GM18870 (cell line): ENCODE results near the gene CUL5.

Experiments
- ATAC-seq: cut with Tn5 transposase; IDR thresholded peaks from one replicate; pipeline ENCODE4 v1.9.1; 2021; ENCODE audit warnings: moderate library complexity; ENCODE audit not compliant: unreplicated experiment

The CUL5 gene

GRCh38 chr11:108008656-108009496 is at the start of gene CUL5:
TSS of gene CUL5 (plus strand) at chr11:108008898. CDS start at chr11:108009349, 451 bp downstream.
- ATAC-seq: peak; percentile 71

DNA sequence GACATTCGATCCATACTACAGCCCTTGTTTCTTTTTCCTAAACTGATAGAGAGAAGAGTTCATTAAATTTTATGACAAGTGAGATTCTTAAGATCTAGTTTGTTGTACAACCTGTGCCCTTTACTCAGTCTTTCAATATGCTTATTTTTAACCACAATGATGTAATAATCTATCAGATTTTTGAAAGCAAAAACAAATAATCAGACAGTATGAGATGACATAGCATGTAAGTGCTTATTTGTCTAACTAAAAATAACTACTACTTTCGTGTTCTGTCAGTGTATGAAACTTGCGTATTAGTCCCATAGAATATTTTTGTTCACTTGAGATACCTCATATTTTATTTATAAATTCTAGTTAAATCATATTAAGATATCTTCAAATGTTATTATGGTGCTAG is 47.2 kb upstream of the CUL5 start:
- no peak for ATAC-seq

GRCh38 chr11:107962181-107962580 is 46.5 kb upstream of the CUL5 start:
- ATAC-seq: no peak

DNA sequence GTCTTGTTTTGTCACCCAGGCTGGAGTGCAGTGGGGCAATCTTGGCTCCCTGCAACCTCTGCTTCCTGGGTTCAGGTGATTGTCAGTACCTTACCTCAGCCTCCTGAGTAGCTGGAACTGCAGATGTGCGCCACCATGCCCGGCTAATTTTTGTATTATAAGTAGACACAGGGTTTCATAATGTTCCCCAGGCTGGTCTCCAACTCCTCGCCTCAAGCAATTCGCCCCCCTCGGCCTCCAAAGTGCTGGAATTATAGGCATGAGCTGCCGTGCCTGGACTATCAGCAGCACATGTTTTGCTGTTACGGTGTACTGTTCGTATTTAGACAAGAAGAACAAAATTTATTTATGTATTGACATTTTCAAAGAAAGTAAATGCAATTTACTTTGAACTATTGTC is 45.6 kb upstream of the CUL5 start:
- no peak for ATAC-seq

DNA sequence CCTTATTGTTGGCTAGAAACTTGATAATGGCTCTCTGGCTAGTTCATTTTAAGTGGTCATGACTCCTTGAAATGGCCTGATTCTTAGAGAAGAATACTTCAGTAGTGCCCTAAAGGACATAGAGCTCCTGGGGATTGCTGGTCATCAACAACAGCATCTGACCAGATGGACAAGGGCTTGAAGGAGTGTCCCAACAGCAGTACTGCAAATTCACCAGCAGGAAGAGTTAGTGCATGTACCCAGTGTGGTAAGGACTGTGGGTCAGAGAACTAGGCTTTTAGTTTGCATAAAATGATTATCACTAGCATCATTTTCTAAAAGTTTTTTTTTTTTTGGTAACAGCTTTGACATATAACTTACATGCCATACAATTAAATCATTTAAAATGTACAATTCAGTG is 39.5 kb upstream of the CUL5 start:
- ATAC-seq: no peak

- no peak for ATAC-seq
Measured at GRCh38 chr11:107970049-107970448, 38.6 kb upstream of the CUL5 start.

DNA sequence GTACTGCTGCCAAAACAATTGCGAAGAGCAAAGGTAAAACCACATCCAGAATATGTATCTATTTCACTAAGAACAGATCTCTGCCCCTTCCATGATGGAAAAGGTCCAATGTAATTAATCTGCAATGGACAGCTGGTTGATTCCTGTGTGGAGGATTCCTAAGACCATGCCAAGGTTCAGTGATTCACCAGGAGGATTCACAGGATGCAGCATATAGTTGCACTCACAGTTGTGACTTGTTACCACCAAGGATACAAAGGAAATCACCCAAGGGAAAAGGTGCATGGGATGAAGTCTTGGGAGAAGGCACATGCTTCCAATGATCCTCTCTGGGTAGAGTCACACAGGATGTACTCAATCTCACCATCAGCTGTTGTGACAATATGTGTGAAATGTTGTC is 35.1 kb upstream of the CUL5 start:
- no peak for ATAC-seq

DNA sequence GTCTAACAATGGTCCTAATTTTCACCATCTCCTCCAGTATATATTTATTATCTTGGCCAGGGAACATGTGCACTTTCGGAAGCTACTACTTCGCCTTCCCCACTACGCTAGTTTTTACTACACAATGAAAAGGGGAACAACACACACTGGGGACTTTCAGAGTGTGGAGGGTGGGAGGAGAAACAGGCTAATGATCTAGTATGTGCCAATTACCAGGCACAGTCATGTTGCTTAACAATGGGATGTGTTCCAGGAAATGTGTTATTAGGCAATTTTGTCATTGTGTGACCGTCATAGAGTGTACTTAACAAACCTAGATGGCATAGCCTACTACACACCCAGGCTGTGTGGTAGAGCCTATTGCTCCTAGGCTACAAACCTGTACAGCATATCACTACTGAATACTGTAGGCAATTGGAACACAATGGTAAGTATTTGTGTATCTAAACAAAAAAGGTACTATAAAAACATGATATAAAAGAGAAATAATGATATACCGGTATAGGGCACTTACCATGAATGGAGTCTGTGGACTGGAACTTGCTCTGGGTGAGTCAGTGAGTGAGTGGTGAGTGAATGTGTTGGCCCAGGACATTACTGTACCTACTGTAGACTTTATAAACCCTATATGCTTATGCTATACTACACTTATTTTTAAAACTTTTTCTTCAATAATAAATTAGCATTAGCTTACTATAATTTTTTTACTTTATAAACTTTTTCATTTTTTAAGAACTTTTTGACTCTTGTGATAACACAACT is 20.1 kb upstream of the CUL5 start:
- no peak for ATAC-seq

GRCh38 chr11:107991868-107992414 is 16.8 kb upstream of the CUL5 start:
- no peak for ATAC-seq

GRCh38 chr11:107996006-107996776 is 12.5 kb upstream of the CUL5 start:
- no peak for ATAC-seq

DNA sequence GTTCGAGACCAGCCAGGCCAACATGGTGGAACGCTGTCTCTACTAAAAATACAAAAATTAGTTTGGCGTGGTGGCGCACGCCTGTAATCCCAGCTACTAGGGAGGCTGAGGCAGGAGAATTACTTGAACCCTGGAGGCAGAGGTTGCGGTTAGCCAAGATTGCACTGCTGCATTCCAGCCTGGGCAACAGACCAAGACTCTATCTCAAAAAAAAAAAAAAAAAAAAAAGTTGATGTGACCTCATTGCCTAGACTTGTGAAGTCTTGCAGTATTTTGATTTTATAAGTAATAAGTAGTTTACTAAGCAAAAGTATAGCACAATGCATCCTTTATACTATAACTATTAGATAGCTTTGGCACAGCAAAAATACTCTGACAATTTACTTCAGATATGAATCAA is 9.9 kb upstream of the CUL5 start:
- no peak for ATAC-seq

DNA sequence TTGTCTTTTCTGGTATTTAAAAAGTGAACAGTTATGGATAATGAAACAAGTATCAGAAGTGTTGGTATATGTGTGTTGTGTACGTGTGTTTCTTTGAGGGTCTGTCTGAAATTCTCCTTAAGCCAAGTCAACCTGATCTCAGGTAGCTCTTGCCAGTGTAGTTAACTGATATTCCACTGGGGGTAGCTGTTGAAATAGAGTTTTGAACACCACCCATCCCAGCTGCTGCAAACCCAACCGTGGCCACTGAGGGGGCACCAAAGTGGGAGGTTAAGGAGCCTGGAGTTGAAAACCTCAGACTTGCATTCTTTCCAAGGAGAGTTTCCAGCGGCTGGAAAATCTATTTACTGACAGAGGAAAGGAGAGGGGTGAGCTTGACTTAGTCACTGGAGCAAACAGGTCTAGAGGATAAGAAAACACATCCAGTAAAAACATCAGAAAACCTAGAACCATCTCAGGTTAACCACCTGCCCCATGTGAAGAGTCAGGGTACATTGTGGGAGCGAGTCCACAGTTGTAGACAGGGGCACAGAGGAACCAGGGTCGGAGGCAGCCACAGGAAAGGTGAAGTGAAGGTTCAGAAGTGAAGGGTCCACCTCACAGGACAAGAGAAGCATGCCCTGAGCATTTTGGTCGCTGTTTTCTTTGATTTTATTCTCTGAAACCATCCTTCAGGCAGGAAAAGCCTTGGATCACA is 8.8 kb upstream of the CUL5 start:
- ATAC-seq: peak; percentile 89

- no peak for ATAC-seq
Measured at GRCh38 chr11:108002476-108002875, 6.2 kb upstream of the CUL5 start.

- ATAC-seq: no peak
Measured at GRCh38 chr11:108003623-108004022, 5.1 kb upstream of the CUL5 start.

GRCh38 chr11:108007819-108008218 is 879 bp upstream of the CUL5 start:
- no peak for ATAC-seq

DNA sequence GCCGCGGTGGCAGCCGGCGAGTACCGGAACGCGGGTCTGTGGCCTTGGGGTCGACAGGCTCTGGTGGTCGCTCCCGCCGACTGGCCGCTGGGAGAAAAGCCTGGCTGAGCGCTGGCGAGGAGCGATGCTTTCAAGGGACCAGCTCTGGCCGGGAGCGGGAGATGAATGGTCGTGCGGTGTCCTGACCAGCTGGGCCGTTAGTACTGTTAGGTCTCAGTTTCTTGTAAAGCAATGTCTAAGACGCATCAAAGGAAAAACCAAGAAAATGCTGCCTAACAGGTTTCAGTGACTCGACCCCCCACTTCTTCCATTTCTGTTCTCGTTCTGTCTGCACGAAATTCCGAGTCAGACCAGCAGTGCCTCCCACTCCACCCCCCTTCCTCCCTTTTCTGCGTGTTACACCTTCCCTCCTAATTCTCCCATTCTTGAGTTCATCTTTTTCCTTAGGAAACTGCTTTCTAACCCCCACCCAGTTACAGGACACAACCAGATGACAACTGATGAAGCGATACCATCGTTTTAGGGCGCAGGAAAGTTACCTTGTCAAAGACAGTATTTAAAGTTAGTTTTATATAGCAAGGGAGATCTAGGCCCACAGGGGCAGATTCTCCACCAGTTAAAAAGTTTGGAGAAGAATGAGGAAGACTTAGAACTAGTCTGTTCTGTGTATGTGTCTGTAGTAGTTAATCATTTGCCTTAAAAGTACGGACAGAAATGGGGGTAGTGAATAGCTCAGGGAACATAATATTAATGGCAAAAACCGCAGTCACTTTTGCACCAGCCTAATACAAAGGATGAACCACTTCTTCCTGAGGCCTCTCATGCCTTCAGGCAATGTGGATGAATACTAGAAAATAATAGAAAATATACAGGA is 1.0 kb downstream of the CUL5 start:
- peak; percentile 3 for ATAC-seq

DNA sequence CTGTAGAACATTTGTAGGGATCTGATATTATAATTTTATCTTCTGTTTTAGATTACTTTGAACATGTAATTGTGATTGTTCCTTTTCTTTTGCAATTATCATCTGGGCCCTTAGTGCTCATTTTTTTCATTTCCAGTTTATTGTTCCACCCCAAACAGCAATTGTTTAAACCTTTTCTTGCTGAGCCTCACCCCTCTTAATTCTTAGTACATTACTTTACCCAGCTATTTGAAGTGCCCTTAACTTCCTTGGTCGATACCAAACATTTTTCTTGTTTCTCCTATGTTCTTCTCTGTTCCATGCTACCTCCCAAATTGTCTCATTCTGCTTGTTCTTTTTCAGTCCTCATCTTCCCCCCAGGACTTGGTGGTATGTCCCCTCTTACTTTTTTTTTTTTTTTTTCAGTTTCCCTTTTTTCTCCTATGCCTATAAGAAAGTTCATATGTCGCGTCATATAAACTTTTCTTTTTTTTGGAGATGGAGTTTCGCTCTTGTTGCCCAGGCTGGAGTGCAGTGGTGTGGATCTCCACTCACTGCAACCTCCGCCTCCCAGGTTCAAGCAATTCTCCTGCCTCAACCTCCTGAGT is 3.5 kb downstream of the CUL5 start:
- ATAC-seq: no peak

- no peak for ATAC-seq
Measured at GRCh38 chr11:108016647-108017046, 7.9 kb downstream of the CUL5 start.

GRCh38 chr11:108018708-108019107 is 10.0 kb downstream of the CUL5 start:
- no peak for ATAC-seq
